GM15510 (cell line): ENCODE measurements around the gene CYP3A5.

Source experiments
- POLR2A ChIP-seq: IDR thresholded peaks from 3 replicates; pipeline ENCODE4 v1.6.1; 2011; ENCODE audit warnings: borderline replicate concordance; ENCODE audit not compliant: insufficient read length; ENCODE audit errors: extremely low read depth

CYP3A5 gene

DNA sequence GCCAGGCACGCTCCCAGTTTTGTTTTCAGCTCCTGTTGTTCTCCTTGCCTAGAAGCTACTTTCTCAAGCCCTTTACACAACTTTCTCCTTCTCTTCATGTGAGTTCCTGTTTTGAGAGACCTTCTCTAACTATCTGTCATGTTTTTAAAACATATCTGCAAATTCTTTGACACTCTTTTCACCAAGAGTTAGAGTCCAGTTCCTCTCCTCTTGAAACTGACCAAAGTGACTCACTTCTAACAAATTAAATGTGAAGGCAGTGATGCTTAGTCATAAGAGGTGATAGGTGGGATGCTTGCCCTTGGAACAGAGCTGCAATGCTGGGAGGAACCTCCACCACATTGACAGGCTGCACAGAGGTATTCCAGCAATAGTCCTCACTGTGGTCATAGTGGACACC lies 37.8 kb downstream of the CYP3A5 start:
- TF ChIP-seq POLR2A: no peak

DNA sequence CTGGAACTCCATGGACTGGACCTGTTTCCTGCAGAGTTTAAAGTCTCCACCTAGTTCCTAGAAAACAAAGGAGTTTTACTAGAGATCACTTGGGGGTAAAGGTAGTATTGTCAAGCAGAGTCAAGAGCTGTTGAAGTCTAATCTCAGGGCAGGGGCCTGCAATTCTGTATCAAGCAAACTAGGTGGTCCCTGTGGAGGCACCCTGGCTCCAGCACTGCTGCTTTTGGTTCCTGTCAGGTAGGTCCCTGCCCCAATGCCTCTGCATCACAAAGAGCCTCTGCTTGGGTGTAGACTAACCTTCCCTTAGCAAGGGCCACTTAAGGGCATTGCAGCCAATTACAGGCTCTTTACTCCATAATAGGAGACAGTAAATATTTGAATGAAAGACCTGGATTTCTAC lies 40.5 kb downstream of the CYP3A5 start:
- no peak for TF ChIP-seq POLR2A

DNA sequence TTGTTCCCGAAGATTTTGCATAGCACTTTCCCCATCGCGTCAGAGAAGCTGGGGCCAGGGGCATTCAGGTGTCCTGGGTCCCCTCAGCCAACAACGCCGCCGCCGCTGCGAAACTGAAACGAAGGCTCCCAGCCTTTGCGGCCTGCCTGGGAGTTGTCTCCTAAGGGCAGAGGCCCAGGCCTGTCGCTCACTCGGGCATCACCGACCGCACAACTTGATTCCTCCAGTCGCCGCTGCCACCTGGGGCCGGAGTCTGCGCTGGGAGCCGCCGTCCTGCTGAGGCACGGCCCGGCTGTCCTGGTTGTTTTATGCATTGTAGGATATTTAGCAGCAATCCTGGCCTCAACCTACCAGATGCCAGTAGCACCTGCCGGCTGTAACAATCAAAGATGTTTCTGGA lies 41.1 kb downstream of the CYP3A5 start:
- TF ChIP-seq POLR2A: no peak

DNA sequence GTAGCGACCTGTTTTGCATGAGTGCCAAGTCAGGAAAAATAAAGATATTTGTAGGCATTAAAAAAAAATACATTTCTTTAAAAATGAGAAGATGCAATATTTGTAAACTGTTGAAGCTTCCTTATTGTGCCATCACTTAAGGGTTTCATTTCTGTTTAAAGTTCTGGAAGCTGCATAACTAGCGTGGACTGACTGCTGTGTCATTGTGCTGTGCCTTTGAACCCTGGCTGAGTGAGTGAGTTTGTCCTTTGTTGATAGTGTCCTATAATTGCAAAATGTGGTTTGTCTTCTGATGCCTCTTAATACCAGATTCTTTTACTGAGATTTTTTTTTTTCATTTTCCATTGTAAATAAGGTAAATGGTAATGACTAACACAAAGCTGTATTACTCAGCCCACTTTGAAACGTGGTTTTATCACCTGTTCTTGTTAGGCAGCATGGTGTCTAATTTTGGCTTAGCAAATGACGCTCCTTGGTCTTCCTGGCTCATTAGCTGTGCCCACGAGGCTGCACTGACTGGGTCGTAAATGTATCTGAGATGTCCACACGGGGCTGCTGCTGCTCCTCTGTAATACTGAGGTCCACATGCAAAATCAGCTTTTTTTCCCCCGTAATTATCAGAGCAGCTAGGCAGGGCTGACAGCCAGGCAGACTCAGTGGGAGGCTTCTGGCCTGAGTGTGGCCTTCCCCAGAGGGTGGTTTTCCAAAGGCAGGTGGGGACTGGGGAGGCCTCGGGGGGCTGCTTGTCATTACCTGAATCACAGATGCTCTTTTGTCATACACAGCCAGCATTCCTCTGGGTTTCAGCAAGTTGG lies 48.3 kb downstream of the CYP3A5 start:
- no peak for TF ChIP-seq POLR2A

DNA sequence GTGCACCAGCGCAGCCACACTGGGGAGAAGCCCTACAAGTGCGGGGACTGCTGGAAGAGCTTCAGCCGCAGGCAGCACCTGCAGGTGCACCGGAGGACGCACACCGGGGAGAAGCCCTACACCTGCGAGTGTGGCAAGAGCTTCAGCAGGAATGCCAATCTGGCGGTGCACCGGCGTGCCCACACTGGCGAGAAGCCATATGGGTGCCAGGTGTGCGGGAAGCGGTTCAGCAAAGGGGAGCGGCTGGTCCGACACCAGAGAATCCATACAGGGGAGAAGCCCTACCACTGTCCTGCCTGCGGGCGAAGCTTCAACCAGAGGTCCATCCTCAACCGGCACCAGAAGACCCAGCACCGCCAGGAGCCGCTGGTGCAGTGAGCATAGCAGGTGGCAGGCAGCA lies 50.2 kb downstream of the CYP3A5 start:
- TF ChIP-seq POLR2A: no peak

DNA sequence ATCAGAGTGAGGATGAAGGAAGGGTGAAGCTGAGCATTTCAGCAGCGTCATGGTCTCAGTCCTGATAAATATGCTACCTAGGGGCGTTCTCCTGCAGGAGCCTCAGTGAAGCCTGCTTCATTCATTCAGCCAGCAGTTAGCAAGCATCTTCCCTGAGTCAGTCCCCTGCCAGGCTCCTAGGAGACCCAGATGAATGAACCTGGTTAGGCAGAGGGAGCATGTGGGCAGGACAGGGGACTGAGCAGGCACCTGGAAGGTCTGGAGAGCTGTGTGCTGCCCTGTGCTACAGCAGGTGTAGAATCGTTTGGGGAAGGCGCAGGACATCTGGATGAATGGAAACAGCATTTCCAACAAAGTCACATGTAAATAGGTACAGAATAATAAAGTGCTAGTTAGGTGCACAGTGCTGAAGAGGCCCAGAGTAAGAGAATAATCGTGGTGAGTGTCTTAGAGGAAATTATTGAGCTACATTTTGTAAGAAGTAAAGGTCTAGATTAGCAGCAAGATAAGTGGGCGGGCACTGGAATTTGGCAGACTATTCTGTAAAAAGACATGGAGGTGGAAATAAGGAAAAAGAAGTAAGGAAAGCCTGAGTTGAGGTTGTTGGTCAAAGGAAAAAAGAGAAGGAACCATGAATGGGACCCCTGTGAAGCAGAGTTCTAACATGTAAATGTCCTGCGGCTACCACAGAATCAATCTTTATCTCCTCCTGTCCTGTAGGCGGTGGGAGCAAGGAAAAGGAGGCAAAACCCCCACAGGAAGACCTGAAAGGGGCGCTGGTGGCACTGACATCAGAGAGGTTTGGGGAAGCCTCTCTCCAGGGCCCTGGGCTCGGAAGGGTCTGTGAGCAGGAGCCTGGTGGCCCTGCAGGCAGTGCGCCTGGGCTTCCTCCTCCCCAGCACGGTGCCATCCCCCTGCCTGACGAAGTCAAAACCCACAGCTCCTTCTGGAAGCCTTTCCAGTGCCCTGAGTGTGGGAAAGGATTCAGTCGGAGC lies 51.0 kb downstream of the CYP3A5 start:
- no peak for TF ChIP-seq POLR2A

DNA sequence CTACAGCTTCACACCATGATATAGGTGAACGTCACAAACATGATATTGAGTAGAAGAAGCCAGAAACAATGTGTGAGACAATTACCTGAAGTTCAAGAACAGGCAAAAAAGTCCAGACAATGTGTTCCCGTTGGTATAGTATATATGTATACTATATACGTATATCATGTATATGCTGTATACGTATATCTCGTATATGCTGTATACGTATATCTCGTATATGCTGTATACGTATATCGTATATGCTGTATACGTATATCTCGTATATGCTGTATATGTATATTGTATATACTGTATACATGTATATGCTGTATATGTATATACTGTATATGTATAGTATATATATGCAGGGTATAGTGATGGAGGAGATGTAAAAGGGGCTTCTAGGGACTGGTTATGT lies 52.3 kb downstream of the CYP3A5 start:
- TF ChIP-seq POLR2A: no peak

DNA sequence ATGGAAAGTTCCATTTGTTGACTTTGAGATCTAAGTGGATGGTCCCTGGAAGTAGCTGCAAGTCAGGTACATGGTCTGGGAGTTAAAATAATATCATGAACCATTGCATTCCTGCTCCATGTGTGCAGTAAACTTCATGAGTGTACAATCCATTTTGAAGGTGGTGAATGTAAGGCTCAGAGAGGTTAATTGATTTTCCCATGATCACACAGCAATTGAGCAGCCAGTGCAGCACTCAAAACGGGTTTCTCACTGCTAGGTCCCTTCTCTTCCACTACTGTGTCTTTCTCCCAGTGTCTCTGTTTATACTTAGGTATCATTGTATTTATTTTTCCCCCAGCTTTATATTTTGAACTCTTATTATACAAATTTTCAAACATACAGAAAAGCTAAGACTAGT lies 53.1 kb downstream of the CYP3A5 start:
- no peak for TF ChIP-seq POLR2A

DNA sequence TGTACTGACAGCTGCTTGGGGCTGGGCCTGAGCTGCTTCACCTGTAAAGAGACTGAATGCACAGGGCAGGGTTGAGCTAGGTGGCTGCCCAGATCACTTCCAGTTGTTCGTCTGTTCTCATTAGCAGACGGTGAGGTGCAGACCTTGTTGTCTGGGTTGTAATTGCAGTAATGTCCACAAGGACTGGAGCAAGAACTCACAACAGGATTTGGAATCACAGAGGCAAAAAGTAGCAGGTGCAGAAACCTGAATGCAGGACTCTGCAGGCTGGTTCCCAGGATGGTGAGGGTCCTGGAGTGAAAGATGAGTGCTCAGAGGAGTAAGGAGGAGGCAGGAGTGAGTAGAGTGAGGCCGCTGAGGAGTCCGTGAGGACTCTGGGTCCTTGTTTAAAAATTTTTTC lies 53.8 kb downstream of the CYP3A5 start:
- no peak for TF ChIP-seq POLR2A

DNA sequence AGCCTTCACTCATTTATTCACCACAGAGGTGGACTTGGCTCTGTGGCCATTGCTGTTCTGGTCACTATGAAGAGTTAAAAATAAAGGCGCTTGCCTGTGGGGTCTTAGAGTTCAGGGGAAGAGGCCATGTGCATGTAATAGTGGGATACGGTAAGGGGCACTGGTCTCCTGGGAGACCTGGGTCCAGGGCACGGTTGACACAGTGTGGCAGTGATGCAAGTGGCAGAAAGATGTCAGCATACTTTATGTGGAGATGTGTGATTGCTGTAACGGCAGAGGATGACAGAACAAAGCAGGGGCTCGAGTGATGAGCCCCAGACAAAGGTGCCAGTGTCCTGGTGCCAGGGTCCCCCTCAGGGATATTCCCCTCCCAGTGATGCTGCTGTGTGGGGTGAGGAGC lies 54.5 kb downstream of the CYP3A5 start:
- TF ChIP-seq POLR2A: no peak

DNA sequence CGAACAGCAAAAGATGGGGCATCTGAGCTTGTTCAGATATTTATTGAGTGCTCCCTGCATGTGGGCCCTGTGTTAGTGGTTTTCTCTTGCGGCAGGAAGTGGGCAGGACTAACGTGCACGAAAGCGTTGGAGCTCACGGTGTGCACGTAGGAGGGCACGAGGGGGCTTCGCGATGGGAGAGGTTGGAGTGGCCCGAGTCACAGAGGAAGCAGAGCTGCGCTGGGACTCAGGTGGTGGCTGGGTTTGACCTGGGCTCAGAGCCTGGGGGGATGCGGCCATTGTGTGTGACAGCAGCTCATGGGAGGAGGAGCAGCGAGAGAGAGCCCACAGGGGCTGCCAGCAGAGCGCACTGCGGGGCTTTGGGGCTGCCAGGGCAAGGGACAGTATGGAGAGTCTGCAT lies 55.3 kb downstream of the CYP3A5 start:
- TF ChIP-seq POLR2A: no peak

DNA sequence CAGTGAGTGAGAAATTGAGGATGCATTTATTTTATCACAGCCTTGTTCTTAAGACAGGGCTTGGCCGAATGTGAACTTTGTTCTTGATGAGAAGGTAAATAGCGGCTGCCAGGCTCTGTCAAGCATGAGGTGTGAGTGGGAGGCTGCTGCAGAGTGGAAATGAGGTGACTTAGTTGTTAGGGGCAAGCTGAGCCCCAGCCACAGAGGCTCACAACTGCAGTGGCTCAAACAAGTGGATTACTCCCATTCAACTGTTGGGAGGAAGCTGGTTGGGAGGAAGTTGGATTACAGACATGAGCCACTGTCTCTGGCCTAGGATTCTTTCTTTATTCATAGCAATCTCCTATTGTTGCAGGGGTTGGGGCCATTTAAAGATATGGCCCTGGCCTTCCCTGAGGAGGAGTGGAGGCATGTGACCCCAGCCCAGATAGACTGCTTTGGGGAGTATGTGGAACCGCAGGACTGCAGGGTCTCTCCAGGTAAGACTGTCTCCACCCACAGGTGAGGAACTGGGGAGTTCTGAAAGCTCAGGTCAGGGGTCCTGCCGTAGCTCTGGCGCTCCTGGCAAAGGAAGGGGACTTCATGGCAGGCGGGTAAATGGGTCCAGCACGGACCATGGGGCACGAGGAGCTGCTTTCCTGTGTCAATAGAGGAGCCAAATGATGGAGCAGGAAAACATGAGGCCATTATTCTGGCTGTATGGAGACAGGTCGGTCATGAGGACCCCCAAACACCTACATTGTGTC lies 55.9 kb downstream of the CYP3A5 start:
- TF ChIP-seq POLR2A: no peak

DNA sequence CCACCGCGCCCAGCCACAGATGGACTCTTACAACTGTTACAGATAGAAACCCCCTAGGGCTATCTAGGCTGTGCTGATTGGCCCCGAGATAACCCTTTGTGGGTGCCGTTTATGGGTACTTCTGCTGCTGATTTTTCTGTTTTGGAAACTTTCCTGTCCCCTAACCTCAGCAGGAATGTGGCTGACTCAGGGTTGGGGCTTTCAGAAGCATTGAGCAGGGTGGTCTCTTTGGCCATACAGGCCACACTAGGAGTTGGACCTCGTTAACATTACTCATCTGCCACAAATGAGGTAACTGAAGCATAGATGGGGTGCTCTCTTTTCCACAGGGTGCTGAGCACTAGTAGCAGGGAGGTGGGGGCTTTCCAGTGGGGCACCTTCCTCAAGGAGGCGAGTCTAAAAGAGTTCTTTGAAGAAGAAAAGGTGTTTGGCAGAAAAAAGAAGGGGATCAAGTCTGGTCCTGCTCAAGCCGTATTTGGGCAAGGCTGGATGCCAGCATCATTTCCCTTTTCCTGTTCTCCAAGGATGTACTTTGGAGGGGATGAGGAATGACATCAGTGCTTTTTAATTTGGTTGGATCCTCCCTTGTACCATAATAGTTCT lies 56.6 kb downstream of the CYP3A5 start:
- TF ChIP-seq POLR2A: no peak

DNA sequence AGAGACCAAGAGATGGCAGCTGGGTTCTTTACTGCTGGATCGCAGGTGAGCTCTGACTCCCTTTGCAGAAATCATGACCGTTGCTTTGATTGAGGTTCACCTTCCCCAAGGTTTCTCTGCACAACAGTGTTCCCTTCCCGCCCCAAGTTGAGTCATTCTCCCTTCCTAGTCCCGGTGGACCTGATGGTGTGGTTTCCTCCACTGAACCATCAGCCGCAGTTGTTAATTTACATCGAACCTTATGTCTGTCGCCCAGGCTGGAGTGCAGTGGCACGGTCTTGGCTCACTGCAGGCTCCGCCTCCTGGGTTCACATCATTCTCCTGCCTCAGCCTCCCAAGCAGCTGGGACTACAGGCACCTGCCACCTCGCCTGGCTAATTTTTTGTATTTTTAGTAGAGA lies 57.2 kb downstream of the CYP3A5 start:
- no peak for TF ChIP-seq POLR2A
